ENCODE data around the gene CXorf51B. TPM values are rescaled to one million over a fixed set of nuclear protein-coding genes. Genes with fewer than 3 reads are reported as not detected.
"Not testable (repeated sequence)": the region's sequence is repeated elsewhere in the genome, so short reads cannot be mapped to it uniquely, and the experiment has no call there.

CXorf51B gene
- total RNA-seq (2022) (not detected in 2 replicates), Bru-seq, nascent RNA (not detected), BruChase-seq, experiment 1, labeled RNA remaining after a 2-hour chase (not detected), BruChase-seq, experiment 2, labeled RNA remaining after a 6-hour chase (not detected)
- long read RNA-seq: 0 reads

GRCh38 chrX:146809471-146809870 is at the start of gene CXorf51B:
CXorf51B (plus strand) TSS chrX:146809771; CDS start chrX:146809792, 21 bp downstream.
- H3K36me3 Mint-ChIP-seq (ENCODE audit: insufficient read depth, unreplicated experiment); H3K4me3 Mint-ChIP-seq (ENCODE audit: unreplicated experiment); H3K9me3 Mint-ChIP-seq (ENCODE audit: unreplicated experiment); H3K4me1 ChIP-seq; intact Hi-C loops (cut with micrococcal nuclease; ENCODE audit: unreplicated experiment); H3K36me3 ChIP-seq (ENCODE audit: control insufficient read depth, insufficient read depth, low read length); H3K27me3 Mint-ChIP-seq (ENCODE audit: insufficient read depth, unreplicated experiment); H3K4me3 ChIP-seq (ENCODE audit: low read depth, low read length); POLR2A ChIA-PET; H3K9me3 ChIP-seq; CTCF ChIA-PET; BruUV-seq (replicated peaks); DNase-seq; H3K27me3 ChIP-seq (replicated peaks; ENCODE audit: control insufficient read depth, insufficient read depth, low read length); H3K4me1 Mint-ChIP-seq (ENCODE audit: low read depth, unreplicated experiment); H3K27ac Mint-ChIP-seq (ENCODE audit: unreplicated experiment): not testable (repeated sequence)

GRCh38 chrX:146814644-146815043 is 5.1 kb downstream of the CXorf51B start, which contains the start of gene CXorf51A:
CXorf51A (minus strand) TSS chrX:146814744; CDS start chrX:146814723, 21 bp downstream.
- H3K36me3 Mint-ChIP-seq (ENCODE audit: insufficient read depth, unreplicated experiment); H3K4me3 ChIP-seq (ENCODE audit: low read depth, low read length); DNase-seq; CTCF ChIA-PET; H3K4me1 Mint-ChIP-seq (ENCODE audit: low read depth, unreplicated experiment); H3K36me3 ChIP-seq (ENCODE audit: control insufficient read depth, insufficient read depth, low read length); H3K27ac Mint-ChIP-seq (ENCODE audit: unreplicated experiment); H3K9me3 Mint-ChIP-seq (ENCODE audit: unreplicated experiment); H3K27me3 ChIP-seq (replicated peaks; ENCODE audit: control insufficient read depth, insufficient read depth, low read length); H3K4me3 Mint-ChIP-seq (ENCODE audit: unreplicated experiment); intact Hi-C loops (cut with micrococcal nuclease; ENCODE audit: unreplicated experiment); POLR2A ChIA-PET; H3K27me3 Mint-ChIP-seq (ENCODE audit: insufficient read depth, unreplicated experiment); BruUV-seq (replicated peaks); H3K9me3 ChIP-seq; H3K4me1 ChIP-seq: not testable (repeated sequence)

GRCh38 chrX:146831994-146832393 is 22.4 kb downstream of the CXorf51B start:
- Mint-ChIP-seq H3K4me3 (ENCODE audit: unreplicated experiment) (no peak overlapping the region), H3K9me3 (ENCODE audit: unreplicated experiment) (no peaks in the 10 kb centered on the region), H3K4me1 (ENCODE audit: low read depth, unreplicated experiment) (no peaks in the 10 kb centered on the region), H3K27me3 (ENCODE audit: insufficient read depth, unreplicated experiment) (no peaks in the 10 kb centered on the region), H3K36me3 (ENCODE audit: insufficient read depth, unreplicated experiment) (no peaks in the 10 kb centered on the region), H3K27ac (ENCODE audit: unreplicated experiment) (no peak overlapping the region)
- no peak for TF ChIP-seq CTCF (IDR thresholded peaks at IDR 0.05; ENCODE audit: insufficient read depth in 1 of 2, low read depth in 1 of 2, low read length in 1 of 2, severe bottlenecking in 1 of 2, unreplicated experiment in 1 of 2)
- DNase-seq: peak in 1 of 2 experiments; percentile 11
- ChIA-PET POLR2A (no interaction called here), CTCF (no interaction called here)
- no peaks in the 10 kb centered on the region for H3K9me3 ChIP-seq
- no peaks in the 10 kb centered on the region for H3K4me1 ChIP-seq
- H3K36me3 ChIP-seq (ENCODE audit: control insufficient read depth, insufficient read depth, low read length): no peaks in the 10 kb centered on the region
- intact Hi-C loops (cut with micrococcal nuclease; ENCODE audit: unreplicated experiment): no loop called here
- BruUV-seq (replicated peaks): no TSS peak
- H3K27me3 ChIP-seq (replicated peaks; ENCODE audit: control insufficient read depth, insufficient read depth, low read length): no peaks in the 10 kb centered on the region
- no peak overlapping the region for H3K4me3 ChIP-seq (ENCODE audit: low read depth, low read length)

GRCh38 chrX:146854281-146854680 is 44.7 kb downstream of the CXorf51B start:
- TF ChIP-seq CTCF (IDR thresholded peaks at IDR 0.05; ENCODE audit: insufficient read depth in 1 of 2, low read depth in 1 of 2, low read length in 1 of 2, severe bottlenecking in 1 of 2, unreplicated experiment in 1 of 2): no peak
- H3K36me3 ChIP-seq (ENCODE audit: control insufficient read depth, insufficient read depth, low read length): no peaks in the 10 kb centered on the region

More at GRCh38 chrX:146854281-146854680, 44.7 kb downstream of the CXorf51B start:
- CTCF ChIA-PET: no interaction called here
- H3K4me3 ChIP-seq (ENCODE audit: low read depth, low read length): no peak overlapping the region
- Mint-ChIP-seq H3K36me3 (ENCODE audit: insufficient read depth, unreplicated experiment) (no peaks in the 10 kb centered on the region), H3K4me1 (ENCODE audit: low read depth, unreplicated experiment) (no peaks in the 10 kb centered on the region), H3K27ac (ENCODE audit: unreplicated experiment) (no peak overlapping the region), H3K9me3 (ENCODE audit: unreplicated experiment) (peaks cover 10% of the 10 kb centered on the region), H3K27me3 (ENCODE audit: insufficient read depth, unreplicated experiment) (no peaks in the 10 kb centered on the region), H3K4me3 (ENCODE audit: unreplicated experiment) (no peak overlapping the region)
- POLR2A ChIA-PET: no interaction called here
- intact Hi-C loops (cut with micrococcal nuclease; ENCODE audit: unreplicated experiment): no loop called here
- DNase-seq: no peak
- no peaks in the 10 kb centered on the region for H3K4me1 ChIP-seq
- no peaks in the 10 kb centered on the region for H3K9me3 ChIP-seq
- H3K27me3 ChIP-seq (replicated peaks; ENCODE audit: control insufficient read depth, insufficient read depth, low read length): no peaks in the 10 kb centered on the region
- BruUV-seq (replicated peaks): no TSS peak

Other genes with a start within 250 kb of the CXorf51B start
- not detected in 2 replicates for gene CXorf51A, start 5.0 kb downstream of the CXorf51B start, total RNA-seq (2022)

All from Caco-2 (cell line).